Esophagus muscularis mucosa (tissue), 4 donors: ENCODE results near the gene MAN2A1. TPM values are rescaled to one million over a fixed set of nuclear protein-coding genes. Genes with fewer than 3 reads are reported as not detected.

Experiments used
- DNase-seq: peaks from one replicate; pipeline ENCODE4 v3.0.0-alpha.2; 2017; ENCODE audit errors: extremely low spot score
- H3K27ac ChIP-seq, 4 donors: fragments of 200-600 bp; sonication (generic); replicated peaks in 1 of 4; 1 replicate in 3 of 4; 2 replicates in 1 of 4; pipeline ENCODE4 v1.5.1; 2016 to 2019; ENCODE audit warnings: mild to moderate bottlenecking in 1 of 4
- H3K27me3 ChIP-seq, 4 donors: fragments of 200-600 bp; sonication (generic); one replicate each; pipeline versions ENCODE4 v1.5.1 to v1.6.0; 2016 to 2019
- H3K36me3 ChIP-seq, 4 donors: fragments of 200-600 bp; sonication (generic); one replicate each; pipeline ENCODE4 v1.5.1; 2016 to 2019
- H3K4me1 ChIP-seq, 4 donors: fragments of 200-600 bp; sonication (generic); one replicate each; pipeline ENCODE4 v1.5.1; 2016 to 2019
- H3K4me3 ChIP-seq, 4 donors: fragments of 200-600 bp; sonication (generic); 1 replicate in 2 of 4; 2 replicates in 2 of 4; pipeline ENCODE4 v1.5.1; 2016 to 2019; ENCODE audit warnings: mild to moderate bottlenecking in 4 of 4, moderate library complexity in 1 of 4
- H3K9me3 ChIP-seq, 4 donors: fragments of 200-600 bp; sonication (generic); 1 replicate in 3 of 4; 2 replicates in 1 of 4; pipeline ENCODE4 v1.5.1; 2016 to 2019
- CTCF ChIP-seq, 3 experiments: fragments of 200-600 bp in 2 of 3; fragments of 450-650 bp in 1 of 3; sonication (generic) in 2 of 3; IDR thresholded peaks; one replicate each; pipeline ENCODE4 v1.5.1; 2017 to 2019; ENCODE audit warnings: antibody characterized with exemption in 3 of 3, mild to moderate bottlenecking in 2 of 3, moderate library complexity in 1 of 3
- EP300 ChIP-seq: sonication (generic); formaldehyde crosslinking; IDR thresholded peaks from one replicate; pipeline ENCODE4 v1.6.1; 2017; ENCODE audit warnings: antibody characterized with exemption
- POLR2A ChIP-seq: fragments of 450-650 bp; IDR thresholded peaks from one replicate; pipeline ENCODE4 v1.6.1; 2017; ENCODE audit warnings: antibody characterized with exemption, moderate library complexity, mild to moderate bottlenecking, low read depth
- POLR2AphosphoS5 ChIP-seq, 2 donors: sonication (generic); formaldehyde crosslinking; IDR thresholded peaks; one replicate each; pipeline ENCODE4 v1.6.1; 2017; ENCODE audit warnings: antibody characterized with exemption in 2 of 2
- WGBS: methylation state at CpG from one replicate; pipeline ENCODE4 v1.1.5; 2018; 5-methylcytosine and 5-hydroxymethylcytosine counted together
- intact Hi-C: fragments of 100-400 bp; cut with DNase I; formaldehyde crosslinking; loops from one replicate; pipeline ENCODE4 v1.15.1; 2023
- total RNA-seq, 4 donors: library from RNA; depleted of rRNA; stranded (reverse); fragments of >200 nt; gene quantifications; one replicate each; pipeline versions ENCODE4 v1.1.0 to v1.2.1, GENCODE V29; 2016

The MAN2A1 gene
- total RNA-seq, 4 donors from 2014 or later, result 22.3 to 29.5 (median 27.4) TPM

- 94% methylated on average over 2 of the region's 2 CpGs for WGBS
- Histone ChIP-seq H3K4me1 (peaks cover 0 to 16% (median 10%) of the 10 kb centered on the region in 4 donors), H3K27ac (no peak overlapping the region), H3K36me3 (no peaks in the 10 kb centered on the region), H3K9me3 (no peaks in the 10 kb centered on the region), H3K27me3 (peaks cover 0 to 6% (median 0%) of the 10 kb centered on the region in 4 donors), H3K4me3 (no peak overlapping the region)
- no peak for DNase-seq
- intact Hi-C loops, result no loop called here
- no peak for TF ChIP-seq EP300
- no peak for TF ChIP-seq POLR2A
- no peak for TF ChIP-seq CTCF (IDR thresholded peaks at IDR 0.05)
- TF ChIP-seq POLR2AphosphoS5 (IDR thresholded peaks at IDR 0.05), result no peak
These were observed 18.6 kb upstream of the MAN2A1 start for GRCh38 chr5:109671136-109671535.

- no peak overlapping the region for H3K27ac ChIP-seq
- TF ChIP-seq POLR2AphosphoS5 (IDR thresholded peaks at IDR 0.05), result no peak
- TF ChIP-seq POLR2A, result no peak
- TF ChIP-seq CTCF (IDR thresholded peaks at IDR 0.05), result no peak
- no peak for TF ChIP-seq EP300
- no peak overlapping the region for H3K4me3 ChIP-seq
- intact Hi-C loops, result no loop called here
- peaks cover 0 to 11% (median 8%) of the 10 kb centered on the region in 4 donors for H3K4me1 ChIP-seq
- DNase-seq, result no peak
- peaks cover 0 to 6% (median 0%) of the 10 kb centered on the region in 4 donors for H3K27me3 ChIP-seq
- no peaks in the 10 kb centered on the region for H3K9me3 ChIP-seq
- H3K36me3 ChIP-seq, result no peaks in the 10 kb centered on the region
- WGBS, result 83% methylated on average over 4 of the region's 4 CpGs
These were observed 15.1 kb upstream of the MAN2A1 start for GRCh38 chr5:109674596-109674995.

GRCh38 chr5:109676920-109677319 is 12.8 kb upstream of the MAN2A1 start:
- Histone ChIP-seq H3K36me3 (no peaks in the 10 kb centered on the region), H3K4me1 (no peaks in the 10 kb centered on the region), H3K27ac (no peak overlapping the region), H3K27me3 (peaks cover 0 to 6% (median 0%) of the 10 kb centered on the region in 4 donors), H3K4me3 (no peak overlapping the region), H3K9me3 (no peaks in the 10 kb centered on the region)
- TF ChIP-seq POLR2AphosphoS5 (IDR thresholded peaks at IDR 0.05) (no peak), POLR2A (no peak), CTCF (IDR thresholded peaks at IDR 0.05) (no peak), EP300 (no peak)
- intact Hi-C loops, result no loop called here
- 93% methylated on average over 5 of the region's 5 CpGs for WGBS
- DNase-seq, result no peak

- no peaks in the 10 kb centered on the region for H3K36me3 ChIP-seq
- H3K9me3 ChIP-seq, result no peaks in the 10 kb centered on the region
- TF ChIP-seq POLR2A (no peak), EP300 (no peak), CTCF (IDR thresholded peaks at IDR 0.05) (no peak), POLR2AphosphoS5 (IDR thresholded peaks at IDR 0.05) (no peak)
- no peak overlapping the region for H3K27ac ChIP-seq
- H3K4me3 ChIP-seq, result no peak overlapping the region
- peaks cover 0 to 6% (median 0%) of the 10 kb centered on the region in 4 donors for H3K27me3 ChIP-seq
- 95% methylated on average over 3 of the region's 3 CpGs for WGBS
- no peaks in the 10 kb centered on the region for H3K4me1 ChIP-seq
- no peak for DNase-seq
- intact Hi-C loops, result no loop called here
These were observed 11.3 kb upstream of the MAN2A1 start for GRCh38 chr5:109678447-109678846.

GRCh38 chr5:109681763-109682162 is 8.0 kb upstream of the MAN2A1 start:
- no peak overlapping the region for H3K27ac ChIP-seq
- no peak overlapping the region for H3K4me3 ChIP-seq
- H3K4me1 ChIP-seq, result no peaks in the 10 kb centered on the region
- TF ChIP-seq EP300 (no peak), POLR2A (no peak), POLR2AphosphoS5 (IDR thresholded peaks at IDR 0.05) (no peak), CTCF (IDR thresholded peaks at IDR 0.05) (no peak)
- no peak for DNase-seq
- H3K9me3 ChIP-seq, result no peaks in the 10 kb centered on the region
- 90% methylated on average over 3 of the region's 3 CpGs for WGBS
- intact Hi-C loops, result no loop called here
- H3K36me3 ChIP-seq, result no peaks in the 10 kb centered on the region
- no peaks in the 10 kb centered on the region for H3K27me3 ChIP-seq
